GM12878 (cell line): ENCODE data around the gene USP10. TPM values are rescaled to one million over a fixed set of nuclear protein-coding genes. Genes with fewer than 3 reads are reported as not detected.

Experiments
- ATAC-seq: fragments of 200-7000 bp; cut with Tn5 transposase; 3 replicates; pipeline ENCODE4 v1.9.1; 2020; ENCODE audit warnings: mild to moderate bottlenecking, moderate library complexity
- BruUV-seq: library from RNA; stranded (reverse); fragments of 400-500 nt; replicated peaks from 2 replicates; lab custom pipeline; 2021; lab: Mats Ljungman, UMichigan
- CTCF ChIA-PET: fragments of 300-600 bp; sonication (Branson Sonifier 250); formaldehyde crosslinking; extraction: SDS; loops from one replicate; lab custom pipeline; 2021; ENCODE audit warnings: inconsistent platforms; lab: Yijun Ruan, JAX
- POLR2A ChIA-PET: fragments of 350-600 bp; formaldehyde crosslinking; extraction: SDS; loops from one replicate; lab custom pipeline; 2021; ENCODE audit warnings: inconsistent platforms; lab: Charles Lee
- RAD21 ChIA-PET: fragments of 300-600 bp; sonication (Branson Sonifier 250); formaldehyde crosslinking; loops from one replicate; lab custom pipeline; 2023; ENCODE audit warnings: antibody characterized with exemption; ENCODE audit not compliant: unreplicated experiment; lab: Charles Lee
- SMC1A ChIA-PET: fragments of 300-600 bp; sonication (Branson Sonifier 250); formaldehyde crosslinking; loops from one replicate; lab custom pipeline; 2023; ENCODE audit not compliant: unreplicated experiment, uncharacterized antibody; lab: Charles Lee
- DNase-seq: peaks from one replicate; pipeline ENCODE4 v3.0.0-alpha.2; 2011; ENCODE audit warnings: low read depth, low spot score
- FAIRE-seq: peaks from 3 replicates; lab custom pipeline; 2011; peaks lifted over from hg19 to GRCh38; lab: Jason Lieb, UNC
- H2AFZ ChIP-seq: 2 replicates; pipeline ENCODE4 v1.6.0; 2011; ENCODE audit warnings: low read depth, low read length, control low read depth; ENCODE audit not compliant: control insufficient read depth
- H3K27ac ChIP-seq: 2 replicates; pipeline ENCODE4 v1.5.1; 2011; ENCODE audit warnings: control low read depth; ENCODE audit not compliant: control insufficient read depth, insufficient read depth
- H3K27me3 ChIP-seq, 2 experiments: replicated peaks in 1 of 2; 2 replicates each; pipeline versions ENCODE4 v1.6.0 to v1.6.1; 2011; ENCODE audit warnings: low read length in 1 of 2; ENCODE audit not compliant: control insufficient read depth in 2 of 2, insufficient read depth in 2 of 2
- H3K36me3 ChIP-seq, 2 experiments: 2 replicates each; pipeline ENCODE4 v1.5.1; 2011; ENCODE audit warnings: low read length in 1 of 2; ENCODE audit not compliant: control insufficient read depth in 2 of 2, insufficient read depth in 2 of 2
- H3K4me1 ChIP-seq: 2 replicates; pipeline ENCODE4 v1.6.1; 2011; ENCODE audit warnings: mild to moderate bottlenecking, low read length, moderate library complexity, mixed read lengths; ENCODE audit not compliant: control insufficient read depth, insufficient read depth
- H3K4me2 ChIP-seq: 2 replicates; pipeline ENCODE4 v1.6.0; 2011; ENCODE audit warnings: control low read depth; ENCODE audit not compliant: control insufficient read depth, insufficient read depth
- H3K4me3 ChIP-seq: fragments of 200-600 bp; sonication (generic); 2 replicates; pipeline ENCODE4 v1.5.1; 2016
- H3K79me2 ChIP-seq: 2 replicates; pipeline ENCODE4 v1.6.0; 2011; ENCODE audit warnings: low read length; ENCODE audit not compliant: control insufficient read depth, insufficient read depth
- H3K9ac ChIP-seq: 2 replicates; pipeline ENCODE4 v1.8.0; 2011; ENCODE audit warnings: low read length, control low read depth, mixed read lengths; ENCODE audit not compliant: control insufficient read depth, insufficient read depth
- H3K9me3 ChIP-seq: replicated peaks from 3 replicates; pipeline ENCODE4 v1.5.1; 2011; ENCODE audit warnings: mild to moderate bottlenecking, low read length; ENCODE audit not compliant: control insufficient read depth, insufficient read depth
- H4K20me1 ChIP-seq: 2 replicates; pipeline ENCODE4 v1.6.0; 2011; ENCODE audit not compliant: control insufficient read depth, insufficient read depth
- CHD1 ChIP-seq: IDR thresholded peaks from 2 replicates; pipeline ENCODE4 v1.6.1; 2012; ENCODE audit warnings: low read depth, low read length, improper control_type of control experiment
- CHD4 ChIP-seq: fragments of 200-600 bp; sonication (generic); IDR thresholded peaks from 2 replicates; pipeline ENCODE4 v1.6.1; 2016; ENCODE audit warnings: mild to moderate bottlenecking
- FOS ChIP-seq: IDR thresholded peaks from 3 replicates; pipeline ENCODE4 v1.6.1; 2011; ENCODE audit warnings: borderline replicate concordance; ENCODE audit not compliant: insufficient read length; ENCODE audit errors: extremely low read depth
- HDAC2 ChIP-seq: fragments of 200-600 bp; sonication (generic); IDR thresholded peaks from 2 replicates; pipeline ENCODE4 v1.6.1; 2017
- IRF5 ChIP-seq: fragments of 450-650 bp; IDR thresholded peaks from 2 replicates; pipeline ENCODE4 v1.6.1; 2017; ENCODE audit warnings: borderline replicate concordance
- PAX8 ChIP-seq: fragments of 450-650 bp; IDR thresholded peaks from 2 replicates; pipeline ENCODE4 v1.6.1; 2017; ENCODE audit warnings: mild to moderate bottlenecking, moderate library complexity
- PML ChIP-seq: IDR thresholded peaks from 2 replicates; pipeline ENCODE4 v1.6.1; 2012; ENCODE audit warnings: low read length, inconsistent platforms
- SKIL ChIP-seq: fragments of 450-650 bp; IDR thresholded peaks from 2 replicates; pipeline ENCODE4 v1.6.1; 2017; ENCODE audit warnings: mild to moderate bottlenecking, low read depth, inconsistent platforms; ENCODE audit not compliant: poor library complexity, severe bottlenecking
- WGBS: methylation state at CpG from one replicate; pipeline ENCODE4 v1.1.6; 2016; ENCODE audit warnings: low lambda C conversion rate; ENCODE audit not compliant: insufficient replicate concordance, insufficient coverage; ENCODE audit errors: missing lambda C conversion rate; 5-methylcytosine and 5-hydroxymethylcytosine counted together
- in situ Hi-C: fragments of 300-500 bp; cut with MboI; formaldehyde crosslinking; loops from 9 replicates; pipeline ENCODE4 v1.14.3; 2018; ENCODE audit warnings: mixed read lengths
- intact Hi-C: fragments of 100-400 bp; cut with micrococcal nuclease; formaldehyde crosslinking; loops from one replicate; pipeline ENCODE4 v1.14.2; 2022; ENCODE audit not compliant: unreplicated experiment
- polyA plus RNA-seq, 11 experiments: library from polyadenylated mRNA; depleted of rRNA in 4 of 11; unstranded in 6 of 11; stranded (reverse) in 5 of 11; fragments of >200 nt; fragmentation: Nextera tagmentation in 4 of 11; fragmentation: Illumina TruSeq in 1 of 11; extraction: Ambion mirVana in 4 of 11; extraction: Trizol in 1 of 11; gene quantifications; 1 replicate in 1 of 11; 2 replicates in 10 of 11; pipeline versions ENCODE4 v1.2.1 to v1.2.3, GENCODE V29; 2011 to 2016; ENCODE audit warnings: inconsistent platforms in 2 of 11, missing spikeins in 2 of 11, low read depth in 1 of 11
- total RNA-seq, 4 experiments: library from RNA; depleted of rRNA in 3 of 4; stranded (reverse); fragments of >200 nt in 3 of 4; fragmentation: Illumina TruSeq in 1 of 4; extraction: Trizol in 1 of 4; gene quantifications; 2 replicates each; pipeline versions ENCODE4 v1.2.1 to v1.2.3, GENCODE V29; 2013 to 2021

USP10 gene
- total and polyA plus RNA-seq, 10 of the 15 experiments (the other 5 are each of a cell fraction or from before 2014, with no cell fraction given): 46.1 to 160 (median 105) TPM

GRCh38 chr16:84768061-84768807 lies 68.4 kb downstream of the USP10 start:
- ChIA-PET POLR2A (no interaction called here), RAD21 (interaction anchor here (1.0 to 1.6 kb wide), 3 partner anchors 9 to 203 kb away, joined by 3 to 4 read pairs (median 4); no protein-coding TSS in a partner anchor)
- BruUV-seq: no TSS peak
- H3K79me2 ChIP-seq: no peaks in the 10 kb centered on the region
- H3K27me3 ChIP-seq: no peaks in the 10 kb centered on the region
- ATAC-seq (no peak), FAIRE-seq (no peak)
- H2AFZ ChIP-seq: no peak overlapping the region
- WGBS: 94% methylated on average over 4 of the region's 4 CpGs
- no peak overlapping the region for H3K9ac ChIP-seq
- in situ Hi-C loops: no loop called here
- no peaks in the 10 kb centered on the region for H3K4me1 ChIP-seq
- TF ChIP-seq HDAC2 (no peak), IRF5 (no peak), FOS (no peak), PML (no peak), CHD1 (no peak), PAX8 (no peak), SKIL (no peak), CHD4 (no peak)
- TF ChIP-seq, all 136 proteins: peak for 0
- H3K36me3 ChIP-seq: peaks cover 29 to 44% of the 10 kb centered on the region in 2 experiments
- H4K20me1 ChIP-seq: no peaks in the 10 kb centered on the region
- SMC1A ChIA-PET: interaction anchor here (0.7 to 1.9 kb wide), 4 partner anchors 9 to 22 kb away, joined by 3 to 6 read pairs (median 4); no protein-coding TSS in a partner anchor
- H3K27ac ChIP-seq: no peak overlapping the region
- H3K4me2 ChIP-seq: no peak overlapping the region
- CTCF ChIA-PET: interaction anchor here (0.7 to 1.3 kb wide), 4 partner anchors 9 to 204 kb away, joined by 3 to 5 read pairs (median 4); no protein-coding TSS in a partner anchor
- intact Hi-C loops: no loop called here
- no peak for DNase-seq
- no peak overlapping the region for H3K4me3 ChIP-seq
- no peaks in the 10 kb centered on the region for H3K9me3 ChIP-seq
